D721Med (cell line): ENCODE results near the gene CERKL.

Experiments
- DNase-seq: peaks from one replicate; pipeline ENCODE4 v3.0.0; 2011; ENCODE audit warnings: low spot score; ENCODE audit not compliant: insufficient read length
- FAIRE-seq: peaks from 2 replicates; lab custom pipeline; 2011; peaks lifted over from hg19 to GRCh38; lab: Jason Lieb, UNC
- CTCF ChIP-seq: IDR thresholded peaks from 2 replicates; pipeline ENCODE4 v1.5.1; 2012; ENCODE audit warnings: mild to moderate bottlenecking, control low read depth; ENCODE audit not compliant: insufficient read depth; ENCODE audit errors: missing control alignments

Gene CERKL

GRCh38 chr2:181643151-181643550, 13.8 kb downstream of the CERKL start:
- DNase-seq (no peak), FAIRE-seq (no peak)
- TF ChIP-seq CTCF: no peak

GRCh38 chr2:181642086-181642485, 14.8 kb downstream of the CERKL start:
- DNase-seq (no peak), FAIRE-seq (peak; percentile 98)
- peak; percentile 15 for TF ChIP-seq CTCF

- FAIRE-seq (no peak), DNase-seq (no peak)
- TF ChIP-seq CTCF: no peak
These were observed 17.2 kb downstream of the CERKL start for GRCh38 chr2:181639686-181640085.

GRCh38 chr2:181632733-181633401, 24.0 kb downstream of the CERKL start:
- no peak for TF ChIP-seq CTCF
- no peak for DNase-seq

GRCh38 chr2:181628590-181629585, 28.0 kb downstream of the CERKL start:
- peak; percentile 84 for FAIRE-seq
- TF ChIP-seq CTCF: no peak
- no peak for DNase-seq

More at GRCh38 chr2:181632733-181633401, 24.0 kb downstream of the CERKL start:
- FAIRE-seq: peak; percentile 77

GRCh38 chr2:181627545-181627944, 29.4 kb downstream of the CERKL start:
- FAIRE-seq: no peak
- TF ChIP-seq CTCF: no peak
- DNase-seq: no peak
